GM18499 (cell line): ENCODE data around the gene GPC5.
"Not testable (repeated sequence)": the region's sequence is repeated elsewhere in the genome, so short reads cannot be mapped to it uniquely, and the experiment has no call there.

Experiments used
- ATAC-seq: cut with Tn5 transposase; IDR thresholded peaks from one replicate; pipeline ENCODE4 v1.9.1; 2021; ENCODE audit warnings: moderate number of reproducible peaks; ENCODE audit not compliant: insufficient read depth, unreplicated experiment

The GPC5 gene

DNA sequence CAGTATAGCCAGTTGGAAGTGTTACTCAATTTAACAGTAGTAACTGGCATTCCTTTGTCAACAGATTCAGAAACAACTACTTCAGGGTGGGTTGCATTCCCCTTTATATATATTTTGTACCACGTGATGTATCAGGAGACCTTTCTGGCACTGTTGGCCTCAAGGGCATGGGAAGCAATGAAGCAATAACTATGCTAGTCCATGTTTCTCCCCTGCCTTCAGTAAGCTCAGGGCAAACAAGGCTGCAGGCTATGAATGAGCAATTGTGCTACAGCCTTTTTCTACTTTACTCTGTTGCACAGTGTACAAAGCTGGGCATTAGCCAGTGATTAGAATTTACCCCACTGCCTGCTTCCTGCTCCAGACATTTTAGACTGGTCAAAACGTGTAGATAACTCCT is 348.8 kb downstream of the GPC5 start:
- ATAC-seq, result no peak

- ATAC-seq, result no peak
These were observed 350.1 kb downstream of the GPC5 start for GRCh38 chr13:91748416-91749089.

- ATAC-seq, result no peak
These were observed 360.3 kb downstream of the GPC5 start for GRCh38 chr13:91758724-91759123.

DNA sequence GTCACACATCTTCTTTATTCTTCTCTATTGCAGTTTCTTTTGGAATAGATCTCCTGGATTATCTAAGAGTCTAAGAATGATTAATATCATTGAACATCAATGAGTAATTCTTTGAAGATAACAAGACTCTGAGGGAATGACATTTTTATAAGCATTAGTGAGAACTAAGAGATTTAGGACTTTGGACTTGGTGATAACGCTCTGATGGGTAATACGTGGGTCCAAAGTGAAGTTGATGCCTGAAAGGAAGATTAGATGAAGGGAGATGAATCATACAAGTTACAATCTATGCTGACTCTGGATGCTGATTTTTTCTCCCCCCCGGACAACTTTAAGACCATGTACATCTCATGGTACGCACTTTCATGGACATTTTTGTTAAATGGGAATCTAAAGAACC is 364.5 kb downstream of the GPC5 start:
- no peak for ATAC-seq

DNA sequence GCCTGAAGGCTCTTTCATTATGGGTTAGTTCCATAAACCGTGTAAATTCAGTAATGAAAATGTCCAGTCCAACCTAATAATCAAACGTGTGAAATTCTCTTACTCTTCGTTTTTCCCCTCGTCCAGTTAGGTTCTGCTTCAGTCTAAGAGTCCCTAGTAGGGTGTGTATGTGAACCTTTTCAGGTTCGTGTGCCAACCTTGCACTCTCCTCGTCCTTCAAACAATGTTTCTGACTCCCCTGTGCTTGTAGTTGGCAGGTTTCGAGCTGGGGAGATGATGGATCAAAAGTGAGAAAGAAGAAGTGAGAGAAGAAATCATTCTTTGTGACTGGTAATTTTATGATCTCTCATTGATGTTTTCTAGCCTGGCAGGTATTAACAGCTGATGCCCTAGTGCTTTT is 366.1 kb downstream of the GPC5 start:
- no peak for ATAC-seq

DNA sequence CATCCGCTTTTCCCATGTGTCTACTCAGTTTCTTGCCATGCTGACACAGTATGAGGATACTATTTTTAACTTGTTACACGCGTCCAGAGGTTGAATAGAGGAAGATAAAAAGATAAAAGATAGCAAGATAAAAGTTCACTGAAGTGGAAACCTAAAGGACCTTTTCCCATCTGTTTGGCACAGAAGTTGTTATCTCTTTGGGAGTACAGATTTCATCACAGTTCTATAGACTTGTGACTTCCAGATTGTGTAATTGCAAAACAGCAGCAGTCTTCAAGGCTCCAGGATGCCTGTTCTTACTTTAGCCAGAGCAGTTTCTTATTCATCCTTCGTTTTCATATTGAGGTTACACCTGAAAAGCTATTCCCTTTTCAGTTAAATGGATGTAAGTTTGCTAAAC is 369.2 kb downstream of the GPC5 start:
- ATAC-seq, result no peak

DNA sequence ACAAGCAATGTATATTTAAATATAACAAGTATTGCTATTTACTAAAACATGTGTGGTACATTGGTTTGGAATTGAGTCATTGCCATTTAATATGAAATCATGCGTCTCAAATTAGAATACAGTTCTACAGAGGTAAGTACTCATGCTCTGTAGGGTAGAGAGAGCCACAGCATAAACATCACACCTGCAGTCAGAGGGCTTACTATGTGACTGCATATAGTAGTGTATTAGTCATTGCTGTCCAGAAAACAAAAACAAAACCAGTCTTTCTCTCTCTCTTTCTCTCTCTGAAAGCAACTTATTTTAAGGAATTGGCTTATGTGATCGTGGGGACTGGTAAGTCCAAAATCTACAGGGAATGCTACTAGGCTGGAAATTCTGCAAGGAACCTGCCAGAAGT is 370.3 kb downstream of the GPC5 start:
- no peak for ATAC-seq

DNA sequence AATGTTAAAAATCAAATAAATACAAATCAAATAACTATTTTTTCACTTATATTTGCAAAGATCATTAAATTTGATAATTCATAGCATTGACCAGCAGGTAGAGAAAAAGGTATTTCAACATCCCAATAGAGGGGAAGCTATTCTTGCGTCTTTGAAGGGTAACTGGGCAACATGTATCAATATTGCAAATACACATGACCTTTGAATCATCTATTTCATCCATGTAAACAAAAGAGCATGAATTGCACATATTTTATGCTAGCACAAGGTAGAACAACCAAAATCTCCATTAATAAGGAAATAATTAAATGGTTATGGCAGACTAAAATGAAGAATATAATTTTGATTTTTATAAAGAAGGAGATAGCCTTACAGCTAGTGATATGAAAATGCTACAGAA is 372.8 kb downstream of the GPC5 start:
- no peak for ATAC-seq

DNA sequence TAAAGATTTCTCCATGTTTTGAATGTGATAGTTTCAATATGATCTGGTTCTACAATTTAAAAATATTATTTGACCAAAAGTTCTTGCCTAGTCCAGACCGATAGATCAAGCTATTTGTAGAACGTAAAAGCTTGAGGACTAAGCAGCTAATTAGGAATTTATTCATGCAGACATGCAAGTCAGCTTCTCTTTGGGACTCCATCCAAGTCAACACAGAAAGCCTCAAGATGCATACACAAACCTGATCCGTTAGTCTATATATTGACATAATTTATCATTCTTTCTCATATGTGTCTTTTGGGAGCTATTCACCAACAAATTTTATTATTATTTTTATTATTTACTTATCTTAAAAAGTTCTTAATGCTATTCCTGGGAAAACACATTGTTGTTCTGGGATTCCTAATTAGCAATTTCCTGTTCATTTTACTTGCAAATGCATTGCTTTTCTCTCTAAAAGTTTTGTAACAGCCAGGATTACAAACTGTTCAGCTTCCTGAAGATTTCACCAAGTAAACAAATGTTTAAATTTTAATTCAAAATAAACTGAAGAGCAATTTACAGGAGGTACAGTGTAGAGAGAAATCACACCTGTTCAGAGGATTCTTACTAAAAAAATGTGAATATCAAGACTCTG is 375.3 kb downstream of the GPC5 start:
- ATAC-seq, result no peak

GRCh38 chr13:91774397-91774796 is 376.0 kb downstream of the GPC5 start:
- no peak for ATAC-seq

GRCh38 chr13:91776611-91777193 is 378.3 kb downstream of the GPC5 start:
- ATAC-seq, result no peak

DNA sequence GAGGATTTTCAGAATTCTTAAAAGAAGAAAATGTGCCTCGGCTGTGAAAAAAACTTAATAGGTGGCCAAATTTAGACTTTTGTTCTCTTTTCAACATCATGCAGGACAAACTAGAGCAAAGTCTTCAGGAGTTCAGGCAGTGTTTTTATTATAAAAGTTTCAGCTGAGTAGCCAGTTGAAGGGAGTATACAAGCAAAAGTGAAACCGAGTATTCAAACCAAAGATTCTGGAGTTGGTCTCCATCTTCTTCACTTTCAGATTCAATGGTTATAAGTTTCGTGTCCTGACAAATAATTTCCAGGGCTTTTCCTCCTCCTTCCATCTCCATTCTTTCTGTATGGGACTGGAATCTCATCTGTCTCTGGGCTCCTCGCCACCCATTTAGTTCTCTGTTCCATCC is 379.7 kb downstream of the GPC5 start:
- no peak for ATAC-seq

DNA sequence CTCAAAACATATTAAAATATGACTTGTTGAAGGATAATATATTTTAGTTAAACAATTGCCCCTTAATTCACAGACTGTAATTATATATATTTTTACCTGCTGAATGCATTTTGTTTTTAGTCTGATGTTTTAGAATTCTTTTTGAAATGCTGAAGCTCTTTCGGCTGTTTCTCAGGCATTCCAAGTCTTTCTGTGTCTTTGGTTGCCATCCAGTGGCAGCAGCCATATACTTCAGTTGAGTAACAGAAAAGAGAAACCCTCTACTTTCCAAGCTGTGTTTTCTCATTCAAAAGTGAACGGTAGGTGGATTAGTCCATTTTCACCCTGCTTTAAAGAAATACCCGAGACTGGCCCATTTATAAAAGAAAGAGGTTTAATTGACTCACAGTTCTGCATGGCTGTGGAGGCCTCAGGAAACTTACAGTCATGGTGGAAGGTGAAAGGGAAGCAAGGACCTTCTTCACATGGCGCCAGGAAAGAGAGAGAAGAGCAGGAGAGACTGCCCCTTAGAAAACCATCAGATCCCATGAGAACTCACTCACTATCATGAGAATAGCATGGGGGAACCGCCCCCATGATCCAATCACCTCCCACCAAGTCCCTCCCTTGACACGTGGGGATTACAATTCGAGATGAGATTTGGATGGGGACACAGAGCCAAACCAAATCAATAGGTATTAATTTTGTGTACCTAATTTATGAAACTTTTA is 383.7 kb downstream of the GPC5 start:
- ATAC-seq, result not testable (repeated sequence)

DNA sequence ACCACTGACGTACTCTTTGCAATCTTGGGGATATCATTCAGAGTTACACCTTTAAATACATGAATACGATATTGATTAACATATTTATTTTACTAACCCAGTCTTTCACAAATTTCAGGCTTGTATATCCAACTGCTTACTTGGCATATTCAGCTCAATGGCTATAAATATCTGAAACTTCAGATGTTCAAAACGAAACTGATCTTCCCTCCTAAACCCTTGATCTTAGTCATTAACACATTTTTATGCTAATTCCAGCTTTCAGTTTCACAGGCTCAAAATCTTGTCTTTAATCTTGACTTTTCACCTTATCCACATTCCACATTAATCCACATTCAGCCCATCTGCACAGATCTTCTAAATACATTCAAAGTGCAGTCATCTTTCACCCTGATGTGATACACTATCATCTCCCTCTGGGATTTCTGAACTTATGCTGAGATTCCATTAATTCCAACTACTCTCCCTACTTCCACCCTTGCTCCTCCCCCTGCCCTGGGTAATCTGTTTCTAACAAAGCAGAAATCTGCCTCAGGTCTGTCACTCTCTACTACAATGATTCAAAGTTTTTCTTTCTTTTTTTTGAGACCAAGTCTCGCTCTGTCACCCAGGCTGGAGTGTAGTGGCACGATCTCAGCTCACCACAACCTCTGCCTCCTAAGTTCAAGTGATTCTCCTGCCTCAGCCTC is 387.2 kb downstream of the GPC5 start:
- ATAC-seq, result peak; percentile 83

DNA sequence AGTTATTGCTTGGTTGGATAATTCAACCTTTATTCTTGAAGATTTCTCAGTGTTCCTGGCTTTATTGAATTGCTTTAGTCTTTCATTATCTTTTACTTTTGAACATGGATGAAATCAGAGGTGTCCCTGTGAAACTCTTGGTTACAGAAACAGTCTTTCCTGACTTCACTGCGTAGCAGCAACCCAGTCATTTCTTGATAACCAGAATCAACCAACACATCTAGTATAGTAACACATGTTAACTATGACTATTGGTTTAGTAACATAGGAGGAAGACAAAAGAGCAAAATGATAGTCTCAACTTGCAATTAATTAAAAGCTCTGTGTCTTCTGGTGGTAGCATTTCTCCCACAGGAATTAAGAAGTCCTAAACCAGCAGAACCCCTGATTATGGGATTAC is 393.6 kb downstream of the GPC5 start:
- ATAC-seq, result no peak

GRCh38 chr13:91797567-91797966 is 399.1 kb downstream of the GPC5 start:
- ATAC-seq, result no peak

DNA sequence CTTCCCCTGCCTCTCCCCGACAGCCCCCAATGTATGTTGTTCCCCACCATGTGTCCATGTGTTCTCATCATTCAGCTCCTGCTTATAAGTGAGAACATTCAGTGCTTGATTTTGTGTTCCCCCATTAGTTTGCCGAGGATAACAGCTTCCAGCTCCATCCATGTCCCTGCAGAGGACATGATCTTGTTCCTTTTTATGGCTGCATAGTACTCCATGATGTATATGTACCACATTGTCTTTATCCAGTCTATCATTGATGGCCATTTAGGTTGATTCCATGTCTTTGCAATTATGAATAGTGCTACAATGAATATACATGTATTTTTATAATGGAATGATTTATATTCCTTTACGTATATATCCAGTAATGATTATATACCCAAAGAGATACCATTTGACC is 399.9 kb downstream of the GPC5 start:
- not testable (repeated sequence) for ATAC-seq

DNA sequence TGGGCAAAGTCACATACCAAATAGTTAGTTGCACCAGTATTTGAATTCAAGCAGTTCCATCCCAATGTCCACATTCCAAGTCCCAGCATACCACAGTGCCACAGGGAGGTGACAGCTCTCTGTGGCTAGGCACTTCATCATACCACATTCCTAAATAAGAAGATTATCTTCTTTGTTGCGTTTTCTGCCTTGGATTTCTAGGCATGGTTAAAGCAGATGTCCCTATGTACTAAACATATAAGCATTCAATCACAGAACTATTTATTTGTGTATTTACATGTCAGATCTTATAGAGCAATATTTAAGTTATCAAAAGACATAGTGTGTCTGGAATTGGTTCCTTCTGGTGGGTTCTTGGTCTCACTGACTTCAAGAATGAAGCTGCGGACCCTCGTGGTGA is 403.4 kb downstream of the GPC5 start:
- ATAC-seq, result not testable (repeated sequence)

GRCh38 chr13:91802957-91803356 is 404.5 kb downstream of the GPC5 start:
- no peak for ATAC-seq

DNA sequence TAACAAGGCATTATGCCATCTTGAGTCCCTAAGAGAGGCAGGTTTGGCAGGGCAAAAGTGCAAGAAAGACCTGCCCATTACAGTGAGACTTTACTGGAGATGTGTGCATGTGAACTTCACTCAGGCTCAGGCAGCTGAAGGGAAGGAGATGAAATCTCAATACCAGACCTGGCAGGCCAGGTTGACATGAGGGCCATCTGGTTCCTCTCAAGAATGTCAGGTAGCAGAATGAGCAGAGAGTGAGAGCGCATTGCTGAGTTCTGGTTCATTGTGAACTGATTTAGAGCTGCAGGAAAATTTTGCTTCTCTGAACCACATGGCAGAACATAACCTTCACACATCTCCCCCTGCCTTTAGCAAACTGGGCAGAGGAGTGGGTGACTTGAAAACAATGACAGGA is 406.3 kb downstream of the GPC5 start:
- ATAC-seq, result no peak

- no peak for ATAC-seq
These were observed 407.2 kb downstream of the GPC5 start for GRCh38 chr13:91805605-91806004.
